HCT116 (cell line): ENCODE results near the gene USH1G. TPM values are rescaled to one million over a fixed set of nuclear protein-coding genes. Genes with fewer than 3 reads are reported as not detected.

Experiments used
- ATAC-seq: fragments of 200-7000 bp; cut with Tn5 transposase; 2 replicates; pipeline ENCODE4 v1.9.1; 2020; ENCODE audit warnings: mild to moderate bottlenecking, moderate library complexity
- BruUV-seq: library from RNA; stranded (reverse); fragments of 400-500 nt; replicated peaks from 2 replicates; lab custom pipeline; 2021; lab: Mats Ljungman, UMichigan
- CTCF ChIA-PET: fragments of 300-600 bp; sonication (Branson Sonifier 250); formaldehyde crosslinking; loops from one replicate; lab custom pipeline; 2021; ENCODE audit warnings: antibody characterized with exemption; lab: Charles Lee
- POLR2A ChIA-PET: fragments of 300-600, 350-600 bp; sonication (Branson Sonifier 250); formaldehyde crosslinking; loops from one replicate; lab custom pipeline; 2021; ENCODE audit warnings: antibody characterized with exemption; lab: Charles Lee
- RAD21 ChIA-PET, 2 experiments: fragments of 300-600 bp; sonication (Branson Sonifier 250); formaldehyde crosslinking; loops; one replicate each; lab custom pipeline; 2023; ENCODE audit warnings: low total read pairs in 2 of 2; ENCODE audit not compliant: uncharacterized antibody in 2 of 2, unreplicated experiment in 2 of 2, low non-redundant PET in 1 of 2; lab: Charles Lee
- DNase-seq: peaks from one replicate; pipeline ENCODE4 v3.0.0-alpha.2; 2010; ENCODE audit warnings: low read depth, low spot score
- H2AFZ ChIP-seq: fragments of 200-600 bp; shearing (Covaris generic), sonication (generic); 2 replicates; pipeline ENCODE4 v1.6.1; 2017; ENCODE audit warnings: low read depth, mixed run types, mixed read lengths, antibody characterized with exemption, low read length; ENCODE audit not compliant: poor library complexity, severe bottlenecking
- H3K27ac ChIP-seq: 2 replicates; pipeline ENCODE4 v1.5.1; 2012; ENCODE audit warnings: low read depth, low read length
- H3K27me3 ChIP-seq: fragments of 200-600 bp; sonication (generic); 2 replicates; pipeline ENCODE4 v1.6.1; 2016; ENCODE audit warnings: mixed run types, low read length, mixed read lengths; ENCODE audit not compliant: insufficient read depth
- H3K36me3 ChIP-seq, 2 experiments: fragments of 200-500 bp in 1 of 2; fragments of 200-600 bp in 1 of 2; sonication (Bioruptor generic) in 1 of 2; sonication (generic) in 1 of 2; 2 replicates each; pipeline versions ENCODE4 v1.5.1 to v1.6.1; 2014 to 2016; ENCODE audit warnings: low read length in 2 of 2, inconsistent platforms in 1 of 2, mixed read lengths in 1 of 2, mixed run types in 1 of 2; ENCODE audit not compliant: insufficient read depth in 2 of 2, control insufficient read depth in 1 of 2
- H3K4me1 ChIP-seq, 2 experiments: fragments of 200-600 bp in 1 of 2; sonication (generic) in 1 of 2; 2 replicates each; pipeline versions ENCODE4 v1.5.1 to v1.6.1; 2012 to 2017; ENCODE audit warnings: low read length in 2 of 2, inconsistent platforms in 1 of 2, mild to moderate bottlenecking in 1 of 2, mixed read lengths in 1 of 2, mixed run types in 1 of 2, moderate library complexity in 1 of 2; ENCODE audit not compliant: insufficient read depth in 2 of 2, control insufficient read depth in 1 of 2
- H3K4me2 ChIP-seq: fragments of 200-600 bp; sonication (generic); 2 replicates; pipeline ENCODE4 v1.6.1; 2017; ENCODE audit warnings: mixed run types, low read length, mixed read lengths
- H3K4me3 ChIP-seq, 2 experiments: fragments of 200-600 bp in 1 of 2; sonication (generic) in 1 of 2; replicated peaks in 1 of 2; 2 replicates each; pipeline ENCODE4 v1.5.1; 2011 to 2016; ENCODE audit warnings: low read length in 2 of 2, control low read depth in 1 of 2, low read depth in 1 of 2, mild to moderate bottlenecking in 1 of 2, mixed read lengths in 1 of 2, mixed run types in 1 of 2
- H3K79me2 ChIP-seq: fragments of 200-600 bp; sonication (generic); 2 replicates; pipeline ENCODE4 v1.6.1; 2017; ENCODE audit warnings: mild to moderate bottlenecking, mixed run types, low read length, moderate library complexity, mixed read lengths; ENCODE audit not compliant: insufficient read depth
- H3K9ac ChIP-seq: fragments of 200-600 bp; sonication (generic); 2 replicates; pipeline ENCODE4 v1.6.1; 2016; ENCODE audit warnings: low read length, mixed read lengths
- H3K9me2 ChIP-seq: fragments of 200-600 bp; sonication (generic), shearing (Covaris generic); 2 replicates; pipeline ENCODE4 v1.6.1; 2017; ENCODE audit warnings: mixed run types, mild to moderate bottlenecking, moderate library complexity; ENCODE audit not compliant: insufficient read depth
- H3K9me3 ChIP-seq, 2 experiments: fragments of 200-500 bp in 1 of 2; fragments of 200-600 bp in 1 of 2; sonication (Bioruptor generic) in 1 of 2; sonication (generic) in 1 of 2; 2 replicates each; pipeline ENCODE4 v1.6.1; 2014 to 2017; ENCODE audit warnings: low read length in 2 of 2, mixed read lengths in 2 of 2, inconsistent platforms in 1 of 2, low read depth in 1 of 2, mild to moderate bottlenecking in 1 of 2, mixed run types in 1 of 2, moderate library complexity in 1 of 2; ENCODE audit not compliant: control insufficient read depth in 1 of 2, insufficient read depth in 1 of 2
- H4K20me1 ChIP-seq: fragments of 200-600 bp; sonication (generic), shearing (Covaris generic); 2 replicates; pipeline ENCODE4 v1.6.1; 2017; ENCODE audit warnings: mixed run types, mild to moderate bottlenecking, moderate library complexity; ENCODE audit not compliant: insufficient read depth
- EGR1 ChIP-seq: IDR thresholded peaks from 2 replicates; pipeline ENCODE4 v1.6.1; 2012; ENCODE audit warnings: low read depth
- EZH2 ChIP-seq: fragments of 200-600 bp; sonication (generic); IDR thresholded peaks from 2 replicates; pipeline ENCODE4 v1.6.1; 2017; ENCODE audit warnings: antibody characterized with exemption, mixed run types
- EZH2phosphoT487 ChIP-seq: fragments of 200-600 bp; IDR thresholded peaks from 2 replicates; pipeline ENCODE4 v1.6.1; 2018; ENCODE audit warnings: antibody characterized with exemption, borderline replicate concordance
- POLR2AphosphoS5 ChIP-seq: IDR thresholded peaks from 2 replicates; pipeline ENCODE4 v1.6.1; 2011; ENCODE audit warnings: mild to moderate bottlenecking, low read depth, low read length, moderate library complexity
- SP1 ChIP-seq: IDR thresholded peaks from 2 replicates; pipeline ENCODE4 v1.6.1; 2012; ENCODE audit warnings: low read depth
- SRF ChIP-seq: IDR thresholded peaks from 2 replicates; pipeline ENCODE4 v1.6.1; 2012; ENCODE audit warnings: low read depth
- ZFX ChIP-seq: fragments of 450-650 bp; IDR thresholded peaks from 2 replicates; pipeline ENCODE4 v1.6.1; 2017
- ZNF274 ChIP-seq: fragments of 200-500 bp; sonication (Bioruptor generic); IDR thresholded peaks from 2 replicates; pipeline ENCODE4 v1.6.1; 2014; ENCODE audit warnings: mild to moderate bottlenecking, low read depth, low read length, inconsistent platforms
- intact Hi-C: fragments of 100-400 bp; cut with micrococcal nuclease; formaldehyde crosslinking; loops from 2 replicates; pipeline ENCODE4 v1.10.0; 2022
- total RNA-seq: library from RNA; stranded (reverse); gene quantifications from one replicate; pipeline ENCODE4 v1.2.1, GENCODE V29; 2021; ENCODE audit not compliant: unreplicated experiment
- TF ChIP-seq, protein P1 (sequence below), 3 experiments: fragments of 200-600 bp in 1 of 3; sonication (generic) in 1 of 3; IDR thresholded peaks in 2 of 3; conservative IDR thresholded peaks in 1 of 3; 2 replicates each; pipeline ENCODE4 v1.5.1; 2012 to 2017; ENCODE audit warnings: low read depth in 2 of 3, low read length in 2 of 3, antibody characterized with exemption in 1 of 3, borderline replicate concordance in 1 of 3, control low read depth in 1 of 3, mild to moderate bottlenecking in 1 of 3, mixed read lengths in 1 of 3, mixed run types in 1 of 3, moderate library complexity in 1 of 3; ENCODE audit not compliant: insufficient read depth in 1 of 3
- TF ChIP-seq, protein P2 (sequence below): IDR thresholded peaks from 2 replicates; pipeline ENCODE4 v1.6.1; 2011; ENCODE audit warnings: mild to moderate bottlenecking, low read length, moderate library complexity; ENCODE audit not compliant: insufficient replicate concordance; ENCODE audit errors: extremely low read depth

Gene USH1G
- total RNA-seq, 1 experiment from 2014 or later: 3.1 TPM

DNA sequence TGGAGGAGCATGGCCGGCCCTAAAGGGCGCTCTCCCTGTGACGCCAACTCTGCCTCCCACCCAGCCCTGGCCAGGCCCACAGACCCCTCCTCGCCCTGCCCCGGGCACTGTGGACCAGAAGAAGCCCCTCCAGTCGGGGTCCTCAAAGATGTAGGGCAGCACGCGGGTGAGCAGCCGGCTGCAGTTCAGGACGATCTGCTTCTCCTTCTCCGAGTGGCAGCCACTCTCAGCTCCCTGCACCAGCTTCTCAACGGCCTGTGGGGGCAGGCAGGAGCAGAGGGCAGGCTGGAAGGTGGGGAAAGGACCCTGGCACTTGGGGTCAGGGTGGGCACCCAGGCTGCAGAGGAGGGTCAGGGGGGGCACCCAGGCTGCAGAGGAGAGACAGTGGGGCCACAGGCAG is 40.6 kb upstream of the USH1G start:
- RAD21 ChIA-PET: interaction anchor here in 1 of 2 experiments (0.6 to 1.5 kb wide), 2 partner anchors 236 to 238 kb away, joined by 3 read pairs; no protein-coding TSS in a partner anchor
- DNase-seq (no peak), ATAC-seq (no peak)
- BruUV-seq: no TSS peak
- Histone ChIP-seq H3K9me3 (no peaks in the 10 kb centered on the region), H3K27me3 (no peaks in the 10 kb centered on the region), H2AFZ (no peak overlapping the region), H3K36me3 (no peaks in the 10 kb centered on the region), H3K4me3 (no peak overlapping the region), H3K27ac (no peak overlapping the region; the same call in 1 of the 2 replicates), H3K79me2 (no peaks in the 10 kb centered on the region), H3K9me2 (no peaks in the 10 kb centered on the region), H4K20me1 (no peaks in the 10 kb centered on the region), H3K4me1 (peaks cover 20 to 27% of the 10 kb centered on the region in 2 experiments), H3K4me2 (no peak overlapping the region), H3K9ac (no peak overlapping the region)
- TF ChIP-seq, protein P1, sequence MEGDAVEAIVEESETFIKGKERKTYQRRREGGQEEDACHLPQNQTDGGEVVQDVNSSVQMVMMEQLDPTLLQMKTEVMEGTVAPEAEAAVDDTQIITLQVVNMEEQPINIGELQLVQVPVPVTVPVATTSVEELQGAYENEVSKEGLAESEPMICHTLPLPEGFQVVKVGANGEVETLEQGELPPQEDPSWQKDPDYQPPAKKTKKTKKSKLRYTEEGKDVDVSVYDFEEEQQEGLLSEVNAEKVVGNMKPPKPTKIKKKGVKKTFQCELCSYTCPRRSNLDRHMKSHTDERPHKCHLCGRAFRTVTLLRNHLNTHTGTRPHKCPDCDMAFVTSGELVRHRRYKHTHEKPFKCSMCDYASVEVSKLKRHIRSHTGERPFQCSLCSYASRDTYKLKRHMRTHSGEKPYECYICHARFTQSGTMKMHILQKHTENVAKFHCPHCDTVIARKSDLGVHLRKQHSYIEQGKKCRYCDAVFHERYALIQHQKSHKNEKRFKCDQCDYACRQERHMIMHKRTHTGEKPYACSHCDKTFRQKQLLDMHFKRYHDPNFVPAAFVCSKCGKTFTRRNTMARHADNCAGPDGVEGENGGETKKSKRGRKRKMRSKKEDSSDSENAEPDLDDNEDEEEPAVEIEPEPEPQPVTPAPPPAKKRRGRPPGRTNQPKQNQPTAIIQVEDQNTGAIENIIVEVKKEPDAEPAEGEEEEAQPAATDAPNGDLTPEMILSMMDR (IDR thresholded peaks at IDR 0.05 in 2 of 3, conservative IDR thresholded peaks at IDR 0.05 in 1 of 3; ENCODE audit: borderline replicate concordance in 1 of 3, insufficient read depth in 1 of 3, low read depth in 2 of 3, low read length in 2 of 3): peak in 1 of 3 experiments; percentile 30; a peak in 2 of 6 replicates
- no peak for TF ChIP-seq EZH2phosphoT487
- CTCF ChIA-PET: interaction anchor here (1.2 to 3.9 kb wide), 6 partner anchors 9 to 277 kb away, joined by 4 to 13 read pairs (median 6); partner anchors contain the start of genes CDR2L, HID1 and MRPL58
- intact Hi-C loops: loop anchor here (5.0 kb wide), 1 partner anchor 69 kb away; no protein-coding TSS in a partner anchor
- POLR2A ChIA-PET: no interaction called here

DNA sequence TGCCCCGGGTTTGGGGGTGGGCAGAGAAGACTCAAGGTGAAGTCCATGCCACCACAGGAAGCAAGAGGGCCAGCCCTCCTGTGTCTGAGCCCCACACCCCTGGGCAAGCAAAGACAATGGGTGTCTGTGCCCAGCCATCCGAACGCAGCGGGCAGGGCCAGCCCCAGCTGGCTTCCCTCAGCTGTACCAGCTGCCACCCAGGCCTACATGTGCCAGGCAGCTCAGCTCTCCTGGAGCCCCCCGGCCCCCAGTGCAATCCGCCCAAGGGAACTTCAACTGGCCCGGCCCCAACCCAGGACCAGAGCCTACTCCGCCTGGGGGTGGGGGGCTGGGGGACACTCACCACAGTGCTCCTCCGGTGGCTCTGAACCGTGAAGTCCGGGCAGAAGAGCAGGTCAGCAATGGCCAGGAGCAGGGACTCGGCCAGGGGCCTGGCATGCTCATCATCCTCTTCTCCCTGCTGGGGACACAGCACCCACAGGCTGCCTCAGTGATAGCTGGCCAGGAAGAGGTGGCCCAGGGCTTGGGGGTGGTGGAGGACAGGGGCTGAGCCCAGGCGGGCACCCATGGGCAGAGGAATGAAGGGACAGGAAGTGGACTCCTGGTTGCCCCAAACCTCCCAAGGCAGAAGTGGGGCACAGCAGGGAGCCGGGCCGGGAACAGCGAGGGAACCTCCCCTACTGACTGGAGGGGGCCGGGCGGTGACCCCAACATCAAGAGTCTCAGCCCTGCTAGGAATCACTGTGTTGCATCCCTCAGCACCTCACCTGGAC is 39.8 kb upstream of the USH1G start:
- no peaks in the 10 kb centered on the region for H3K27me3 ChIP-seq
- H4K20me1 ChIP-seq: no peaks in the 10 kb centered on the region
- H3K79me2 ChIP-seq: no peaks in the 10 kb centered on the region
- H2AFZ ChIP-seq: no peak overlapping the region
- H3K36me3 ChIP-seq: no peaks in the 10 kb centered on the region
- intact Hi-C loops: loop anchor here (5.0 kb wide), 1 partner anchor 69 kb away; no protein-coding TSS in a partner anchor
- no peaks in the 10 kb centered on the region for H3K9me3 ChIP-seq
- H3K4me2 ChIP-seq: no peak overlapping the region
- no peaks in the 10 kb centered on the region for H3K9me2 ChIP-seq
- ATAC-seq (no peak), DNase-seq (no peak)
- CTCF ChIA-PET: interaction anchor here (0.8 to 3.9 kb wide), 30 partner anchors 8 to 450 kb away, joined by 3 to 36 read pairs (median 10); partner anchors contain the start of genes ARMC7, CDR2L, HID1 and MIF4GD
- no peak overlapping the region; the same call in 1 of the 2 replicates for H3K27ac ChIP-seq
- RAD21 ChIA-PET: interaction anchor here (0.5 to 1.9 kb wide), 9 partner anchors 10 to 239 kb away, joined by 3 to 7 read pairs (median 3); partner anchors contain the start of genes HID1 (in 1 of the 2) and MRPL58 (in 1 of the 2)
- no peak overlapping the region for H3K4me3 ChIP-seq
- no peak overlapping the region for H3K9ac ChIP-seq
- POLR2A ChIA-PET: interaction anchor here (1.3 to 2.3 kb wide), 6 partner anchors 10 to 239 kb away, joined by 4 to 10 read pairs (median 4); partner anchors contain the start of genes ARMC7 and HID1
- peaks cover 12 to 20% of the 10 kb centered on the region in 2 experiments; a peak in 3 of 4 replicates for H3K4me1 ChIP-seq
- no TSS peak for BruUV-seq
- TF ChIP-seq, protein P2, sequence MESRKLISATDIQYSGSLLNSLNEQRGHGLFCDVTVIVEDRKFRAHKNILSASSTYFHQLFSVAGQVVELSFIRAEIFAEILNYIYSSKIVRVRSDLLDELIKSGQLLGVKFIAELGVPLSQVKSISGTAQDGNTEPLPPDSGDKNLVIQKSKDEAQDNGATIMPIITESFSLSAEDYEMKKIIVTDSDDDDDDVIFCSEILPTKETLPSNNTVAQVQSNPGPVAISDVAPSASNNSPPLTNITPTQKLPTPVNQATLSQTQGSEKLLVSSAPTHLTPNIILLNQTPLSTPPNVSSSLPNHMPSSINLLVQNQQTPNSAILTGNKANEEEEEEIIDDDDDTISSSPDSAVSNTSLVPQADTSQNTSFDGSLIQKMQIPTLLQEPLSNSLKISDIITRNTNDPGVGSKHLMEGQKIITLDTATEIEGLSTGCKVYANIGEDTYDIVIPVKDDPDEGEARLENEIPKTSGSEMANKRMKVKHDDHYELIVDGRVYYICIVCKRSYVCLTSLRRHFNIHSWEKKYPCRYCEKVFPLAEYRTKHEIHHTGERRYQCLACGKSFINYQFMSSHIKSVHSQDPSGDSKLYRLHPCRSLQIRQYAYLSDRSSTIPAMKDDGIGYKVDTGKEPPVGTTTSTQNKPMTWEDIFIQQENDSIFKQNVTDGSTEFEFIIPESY: no peak
- no peak for TF ChIP-seq ZFX
- TF ChIP-seq EZH2phosphoT487: no peak
- no peak for TF ChIP-seq EGR1
- no peak for TF ChIP-seq SP1
- TF ChIP-seq POLR2AphosphoS5: no peak
- TF ChIP-seq ZNF274: no peak
- TF ChIP-seq SRF: no peak
- TF ChIP-seq EZH2: no peak
